K562 (cell line): Measurements from ENCODE around the gene LUC7L. TPM values are rescaled to one million over a fixed set of nuclear protein-coding genes. Genes with fewer than 3 reads are reported as not detected.

Experiments used
- ATF1 ChIP-seq, 2 experiments: fragments of 450-650 bp in 1 of 2; IDR thresholded peaks; 2 replicates each; pipeline ENCODE4 v1.6.1; 2016; ENCODE audit warnings: missing compliant biosample characterization in 1 of 2, missing genetic modification characterization in 1 of 2
- ATF7 ChIP-seq: fragments of 450-650 bp; IDR thresholded peaks from 2 replicates; pipeline ENCODE4 v1.7.1; 2014; ENCODE audit warnings: mild to moderate bottlenecking, moderate library complexity
- CREM ChIP-seq: IDR thresholded peaks from 2 replicates; pipeline ENCODE4 v1.6.1; 2014; ENCODE audit warnings: antibody characterized with exemption, low read depth
- EP400 ChIP-seq: fragments of 450-650 bp; IDR thresholded peaks from 2 replicates; pipeline ENCODE4 v1.6.1; 2017; ENCODE audit warnings: antibody characterized with exemption, mild to moderate bottlenecking, moderate library complexity
- HDAC2 ChIP-seq: fragments of 450-650 bp; IDR thresholded peaks from 2 replicates; pipeline ENCODE4 v1.6.1; 2016; ENCODE audit warnings: mild to moderate bottlenecking
- KLF16 ChIP-seq: IDR thresholded peaks from 2 replicates; pipeline ENCODE4 v1.6.1; 2016; ENCODE audit warnings: antibody characterized with exemption
- MTA2 ChIP-seq: fragments of 450-650 bp; IDR thresholded peaks from 2 replicates; pipeline ENCODE4 v1.6.1; 2016; ENCODE audit warnings: low read depth
- NCOA2 ChIP-seq, 2 experiments: fragments of 450-650 bp; IDR thresholded peaks; 2 replicates each; pipeline ENCODE4 v1.6.1; 2018; ENCODE audit warnings: mild to moderate bottlenecking in 2 of 2, moderate library complexity in 1 of 2; ENCODE audit not compliant: partially characterized antibody in 2 of 2
- NKRF ChIP-seq: fragments of 450-650 bp; IDR thresholded peaks from 2 replicates; pipeline ENCODE4 v1.6.1; 2016; ENCODE audit warnings: borderline replicate concordance
- POLR3A ChIP-seq: IDR thresholded peaks from 2 replicates; pipeline ENCODE4 v1.6.1; 2011; ENCODE audit warnings: borderline replicate concordance, mild to moderate bottlenecking, moderate library complexity; ENCODE audit not compliant: insufficient read length, insufficient read depth; ENCODE audit errors: extremely low read depth
- SAFB ChIP-seq: fragments of 200-400 bp; formaldehyde crosslinking; IDR thresholded peaks from 2 replicates; pipeline ENCODE4 v1.6.1; 2017; ENCODE audit warnings: low read depth, low read length, borderline replicate concordance
- TARDBP ChIP-seq: fragments of 450-650 bp; IDR thresholded peaks from 2 replicates; pipeline ENCODE4 v1.6.1; 2016
- ZNF165 ChIP-seq: fragments of 250-450 bp; sonication (Bioruptor Pico); IDR thresholded peaks from 2 replicates; pipeline ENCODE4 v1.4.0; 2020; ENCODE audit warnings: borderline replicate concordance
- ZNF224 ChIP-seq: sonication (generic); formaldehyde crosslinking; IDR thresholded peaks from 2 replicates; pipeline ENCODE4 v1.8.0; 2022; ENCODE audit warnings: mild to moderate bottlenecking, missing genetic modification reagents
- ZNF311 ChIP-seq: fragments of 250-450 bp; sonication (Bioruptor Pico); IDR thresholded peaks from 2 replicates; pipeline ENCODE4 v1.4.0; 2020; ENCODE audit warnings: mild to moderate bottlenecking, moderate library complexity
- ZNF41 ChIP-seq: fragments of 250-450 bp; sonication (Bioruptor Pico); conservative IDR thresholded peaks from 2 replicates; pipeline ENCODE4 v1.4.0; 2020; ENCODE audit warnings: mild to moderate bottlenecking
- ZNF586 ChIP-seq: fragments of 450-650 bp; formaldehyde crosslinking; conservative IDR thresholded peaks from 2 replicates; pipeline ENCODE4 v1.4.0; 2020; ENCODE audit warnings: mild to moderate bottlenecking, moderate library complexity
- polyA plus RNA-seq, 8 experiments: library from polyadenylated mRNA; depleted of rRNA in 4 of 8; stranded (reverse) in 5 of 8; unstranded in 3 of 8; fragments of >200 nt; fragmentation: Nextera tagmentation in 2 of 8; fragmentation: Illumina TruSeq in 1 of 8; extraction: Ambion mirVana in 2 of 8; extraction: Trizol in 1 of 8; gene quantifications; 2 replicates each; pipeline versions ENCODE4 v1.2.1 to v1.2.3, GENCODE V29; 2011 to 2014; ENCODE audit warnings: inconsistent platforms in 1 of 8, missing spikeins in 1 of 8
- total RNA-seq, 7 experiments: library from RNA; depleted of rRNA in 6 of 7; stranded (reverse); fragments of >200 nt in 6 of 7; fragmentation: Illumina TruSeq in 2 of 7; extraction: Trizol in 2 of 7; gene quantifications; 2 replicates each; pipeline versions ENCODE4 v1.2.1 to v1.2.3, GENCODE V29; 2011 to 2021; ENCODE audit warnings: low replicate concordance in 1 of 7
- TF ChIP-seq, protein P1 (sequence below): fragments of 450-650 bp; formaldehyde crosslinking; IDR thresholded peaks from 2 replicates; pipeline ENCODE4 v1.4.0; 2020; ENCODE audit warnings: mild to moderate bottlenecking, moderate library complexity
- TF ChIP-seq, protein P2 (sequence below): sonication (generic); formaldehyde crosslinking; IDR thresholded peaks from 2 replicates; pipeline ENCODE4 v1.9.0; 2022; ENCODE audit warnings: mild to moderate bottlenecking, missing genetic modification reagents
- TF ChIP-seq, protein P3 (sequence below): fragments of 450-650 bp; formaldehyde crosslinking; IDR thresholded peaks from 2 replicates; pipeline ENCODE4 v1.4.0; 2020; ENCODE audit warnings: mild to moderate bottlenecking, moderate library complexity

The LUC7L gene
- total and polyA plus RNA-seq, 9 of the 15 experiments (the other 6 are each of a cell fraction or from before 2014, with no cell fraction given), result 1.7 to 93.3 (median 59.5) TPM

DNA sequence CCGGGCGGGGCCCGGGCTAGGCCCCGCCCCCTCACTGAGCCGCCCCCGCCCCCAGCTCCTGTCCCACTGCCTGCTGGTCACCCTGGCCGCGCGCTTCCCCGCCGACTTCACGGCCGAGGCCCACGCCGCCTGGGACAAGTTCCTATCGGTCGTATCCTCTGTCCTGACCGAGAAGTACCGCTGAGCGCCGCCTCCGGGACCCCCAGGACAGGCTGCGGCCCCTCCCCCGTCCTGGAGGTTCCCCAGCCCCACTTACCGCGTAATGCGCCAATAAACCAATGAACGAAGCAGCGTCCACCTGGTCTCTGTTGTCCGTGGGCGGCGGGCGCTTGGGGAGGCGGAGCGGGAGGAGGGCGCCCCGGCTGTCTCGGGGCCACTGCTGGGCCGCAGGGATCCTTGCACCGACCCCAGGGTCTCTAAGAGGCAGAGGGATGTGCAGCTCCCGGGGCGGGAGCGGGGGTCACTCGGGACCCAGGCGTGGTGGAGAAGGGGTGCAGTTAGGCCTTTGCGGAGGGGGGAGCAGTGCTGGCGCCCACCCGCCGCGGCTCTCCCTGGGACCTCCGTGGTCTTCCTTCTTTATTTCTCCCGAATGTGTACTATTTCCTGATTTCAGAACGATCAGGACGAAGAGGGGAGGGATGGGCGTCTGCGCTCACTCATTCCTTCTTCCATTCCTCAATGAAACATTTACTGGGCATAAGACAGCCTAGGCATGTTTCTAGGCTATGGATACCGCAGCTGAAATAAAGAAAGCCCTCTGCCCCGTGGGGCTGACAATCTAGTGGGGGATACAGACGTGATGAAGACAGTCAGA is 74.8 kb downstream of the LUC7L start (continued):
- TF ChIP-seq POLR3A (no peak), ZNF41 (CRISPR knock-in tag) (0 out of 2 replicates have a peak, but pooled peaks have one; percentile 47), NKRF (no peak), MTA2 (no peak), ZNF311 (CRISPR knock-in tag) (no peak), ZNF224 (CRISPR knock-in tag) (no peak), ZNF586 (CRISPR knock-in tag) (no peak), CREM (peak; percentile 47; the same call in 1 of the 2 replicates), HDAC2 (peak; percentile 43; the same call in 1 of the 2 replicates), NCOA2 (IDR thresholded peaks at IDR 0.05; ENCODE audit: partially characterized antibody in 2 of 2) (no peak), ZNF165 (CRISPR knock-in tag) (no peak), KLF16 (no peak), ATF7 (0 out of 2 replicates have a peak, but pooled peaks have one; percentile 22), SAFB (no peak), EP400 (peak; percentile 66), ATF1 (CRISPR knock-in tag; IDR thresholded peaks at IDR 0.05) (no peak), ATF1 (tag; IDR thresholded peaks at IDR 0.05) (peak; percentile 54; the same call in 1 of the 2 replicates), TARDBP (0 out of 2 replicates have a peak, but pooled peaks have one; percentile 43)
- TF ChIP-seq, protein P1, sequence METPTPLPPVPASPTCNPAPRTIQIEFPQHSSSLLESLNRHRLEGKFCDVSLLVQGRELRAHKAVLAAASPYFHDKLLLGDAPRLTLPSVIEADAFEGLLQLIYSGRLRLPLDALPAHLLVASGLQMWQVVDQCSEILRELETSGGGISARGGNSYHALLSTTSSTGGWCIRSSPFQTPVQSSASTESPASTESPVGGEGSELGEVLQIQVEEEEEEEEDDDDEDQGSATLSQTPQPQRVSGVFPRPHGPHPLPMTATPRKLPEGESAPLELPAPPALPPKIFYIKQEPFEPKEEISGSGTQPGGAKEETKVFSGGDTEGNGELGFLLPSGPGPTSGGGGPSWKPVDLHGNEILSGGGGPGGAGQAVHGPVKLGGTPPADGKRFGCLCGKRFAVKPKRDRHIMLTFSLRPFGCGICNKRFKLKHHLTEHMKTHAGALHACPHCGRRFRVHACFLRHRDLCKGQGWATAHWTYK (CRISPR knock-in tag), result peak; percentile 53; the same call in 1 of the 2 replicates
- TF ChIP-seq, protein P2, sequence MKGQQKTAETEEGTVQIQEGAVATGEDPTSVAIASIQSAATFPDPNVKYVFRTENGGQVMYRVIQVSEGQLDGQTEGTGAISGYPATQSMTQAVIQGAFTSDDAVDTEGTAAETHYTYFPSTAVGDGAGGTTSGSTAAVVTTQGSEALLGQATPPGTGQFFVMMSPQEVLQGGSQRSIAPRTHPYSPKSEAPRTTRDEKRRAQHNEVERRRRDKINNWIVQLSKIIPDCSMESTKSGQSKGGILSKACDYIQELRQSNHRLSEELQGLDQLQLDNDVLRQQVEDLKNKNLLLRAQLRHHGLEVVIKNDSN (CRISPR knock-in tag), result no peak
- TF ChIP-seq, protein P3, sequence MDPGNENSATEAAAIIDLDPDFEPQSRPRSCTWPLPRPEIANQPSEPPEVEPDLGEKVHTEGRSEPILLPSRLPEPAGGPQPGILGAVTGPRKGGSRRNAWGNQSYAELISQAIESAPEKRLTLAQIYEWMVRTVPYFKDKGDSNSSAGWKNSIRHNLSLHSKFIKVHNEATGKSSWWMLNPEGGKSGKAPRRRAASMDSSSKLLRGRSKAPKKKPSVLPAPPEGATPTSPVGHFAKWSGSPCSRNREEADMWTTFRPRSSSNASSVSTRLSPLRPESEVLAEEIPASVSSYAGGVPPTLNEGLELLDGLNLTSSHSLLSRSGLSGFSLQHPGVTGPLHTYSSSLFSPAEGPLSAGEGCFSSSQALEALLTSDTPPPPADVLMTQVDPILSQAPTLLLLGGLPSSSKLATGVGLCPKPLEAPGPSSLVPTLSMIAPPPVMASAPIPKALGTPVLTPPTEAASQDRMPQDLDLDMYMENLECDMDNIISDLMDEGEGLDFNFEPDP (CRISPR knock-in tag), result no peak
